Ovary (tissue), 3 donors: ENCODE results near the gene ADISSP.

Experiments
- POLR2A ChIP-seq: fragments of 450-650 bp; IDR thresholded peaks from one replicate; pipeline ENCODE4 v1.6.1; 2017; ENCODE audit warnings: antibody characterized with exemption, mild to moderate bottlenecking, moderate library complexity
- TF ChIP-seq, protein P1 (sequence below), 3 donors: fragments of 450-650 bp in 2 of 3; fragments of 200-600 bp in 1 of 3; IDR thresholded peaks; one replicate each; pipeline versions ENCODE4 v1.5.1 to v1.8.0; 2016 to 2022; ENCODE audit warnings: antibody characterized with exemption in 3 of 3, mild to moderate bottlenecking in 1 of 3
- donor health status: DM: no; HTN: no; CAD: no.

DNA sequence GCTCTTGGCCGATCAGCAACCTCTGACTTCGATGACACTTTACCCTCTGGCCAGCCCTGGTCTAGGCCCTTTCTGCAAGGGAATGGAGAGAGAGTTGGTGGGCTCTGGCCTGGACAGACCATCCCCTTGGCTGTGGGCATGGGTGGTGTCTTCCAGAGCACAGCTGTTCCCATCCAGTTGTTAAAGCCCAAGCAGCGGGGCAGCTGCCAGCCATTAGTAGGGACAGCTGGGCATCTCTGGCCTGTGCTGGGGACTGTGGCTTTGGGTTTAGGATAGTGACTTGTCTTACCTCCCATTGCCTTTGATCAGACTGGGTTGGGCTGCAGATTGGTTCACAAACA, 31.3 kb upstream of the ADISSP start:
- TF ChIP-seq, protein P1, sequence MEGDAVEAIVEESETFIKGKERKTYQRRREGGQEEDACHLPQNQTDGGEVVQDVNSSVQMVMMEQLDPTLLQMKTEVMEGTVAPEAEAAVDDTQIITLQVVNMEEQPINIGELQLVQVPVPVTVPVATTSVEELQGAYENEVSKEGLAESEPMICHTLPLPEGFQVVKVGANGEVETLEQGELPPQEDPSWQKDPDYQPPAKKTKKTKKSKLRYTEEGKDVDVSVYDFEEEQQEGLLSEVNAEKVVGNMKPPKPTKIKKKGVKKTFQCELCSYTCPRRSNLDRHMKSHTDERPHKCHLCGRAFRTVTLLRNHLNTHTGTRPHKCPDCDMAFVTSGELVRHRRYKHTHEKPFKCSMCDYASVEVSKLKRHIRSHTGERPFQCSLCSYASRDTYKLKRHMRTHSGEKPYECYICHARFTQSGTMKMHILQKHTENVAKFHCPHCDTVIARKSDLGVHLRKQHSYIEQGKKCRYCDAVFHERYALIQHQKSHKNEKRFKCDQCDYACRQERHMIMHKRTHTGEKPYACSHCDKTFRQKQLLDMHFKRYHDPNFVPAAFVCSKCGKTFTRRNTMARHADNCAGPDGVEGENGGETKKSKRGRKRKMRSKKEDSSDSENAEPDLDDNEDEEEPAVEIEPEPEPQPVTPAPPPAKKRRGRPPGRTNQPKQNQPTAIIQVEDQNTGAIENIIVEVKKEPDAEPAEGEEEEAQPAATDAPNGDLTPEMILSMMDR (IDR thresholded peaks at IDR 0.05): no peak
- no peak for TF ChIP-seq POLR2A
